ENCODE results near the gene PLA2G4C. TPM values are rescaled to one million over a fixed set of nuclear protein-coding genes. Genes with fewer than 3 reads are reported as not detected.

PLA2G4C gene
- total RNA-seq, 1 experiment from 2014 or later, result 4.2 TPM

DNA sequence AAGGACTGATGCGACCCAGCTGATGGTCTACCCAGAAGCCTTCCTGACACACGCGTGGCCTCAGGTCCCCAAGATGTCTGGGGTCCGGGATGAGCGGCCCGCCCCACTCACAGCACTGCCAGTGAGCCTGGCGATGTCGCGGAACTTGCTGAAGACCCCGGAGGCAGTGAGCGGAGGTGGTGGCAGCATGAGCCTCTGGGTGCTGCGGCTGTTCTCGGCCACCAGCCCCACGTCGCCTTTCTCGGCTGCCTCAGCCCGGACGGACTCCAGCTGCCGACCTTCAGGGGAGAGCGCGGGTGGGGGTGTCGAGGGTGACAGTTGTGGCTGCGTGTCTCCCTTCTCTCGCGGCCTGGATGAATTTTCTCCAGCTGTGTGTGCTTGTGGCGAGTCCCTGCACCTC, 26.8 kb upstream of the PLA2G4C start:
- TF ChIP-seq, protein P1, sequence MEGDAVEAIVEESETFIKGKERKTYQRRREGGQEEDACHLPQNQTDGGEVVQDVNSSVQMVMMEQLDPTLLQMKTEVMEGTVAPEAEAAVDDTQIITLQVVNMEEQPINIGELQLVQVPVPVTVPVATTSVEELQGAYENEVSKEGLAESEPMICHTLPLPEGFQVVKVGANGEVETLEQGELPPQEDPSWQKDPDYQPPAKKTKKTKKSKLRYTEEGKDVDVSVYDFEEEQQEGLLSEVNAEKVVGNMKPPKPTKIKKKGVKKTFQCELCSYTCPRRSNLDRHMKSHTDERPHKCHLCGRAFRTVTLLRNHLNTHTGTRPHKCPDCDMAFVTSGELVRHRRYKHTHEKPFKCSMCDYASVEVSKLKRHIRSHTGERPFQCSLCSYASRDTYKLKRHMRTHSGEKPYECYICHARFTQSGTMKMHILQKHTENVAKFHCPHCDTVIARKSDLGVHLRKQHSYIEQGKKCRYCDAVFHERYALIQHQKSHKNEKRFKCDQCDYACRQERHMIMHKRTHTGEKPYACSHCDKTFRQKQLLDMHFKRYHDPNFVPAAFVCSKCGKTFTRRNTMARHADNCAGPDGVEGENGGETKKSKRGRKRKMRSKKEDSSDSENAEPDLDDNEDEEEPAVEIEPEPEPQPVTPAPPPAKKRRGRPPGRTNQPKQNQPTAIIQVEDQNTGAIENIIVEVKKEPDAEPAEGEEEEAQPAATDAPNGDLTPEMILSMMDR (IDR thresholded peaks at IDR 0.05; ENCODE audit: unreplicated experiment), result no peak
- BruUV-seq (replicated peaks), result no TSS peak
- DNase-seq, result no peak
- no peaks in the 10 kb centered on the region for H3K27me3 Mint-ChIP-seq (ENCODE audit: unreplicated experiment)
- H3K4me3 Mint-ChIP-seq (ENCODE audit: low read depth, unreplicated experiment), result no peak overlapping the region
- peaks cover 16% of the 10 kb centered on the region for H3K36me3 Mint-ChIP-seq (ENCODE audit: insufficient read depth, unreplicated experiment)
- no peaks in the 10 kb centered on the region for H3K4me1 Mint-ChIP-seq (ENCODE audit: low read depth, unreplicated experiment)
- no peak overlapping the region for H3K27ac Mint-ChIP-seq (ENCODE audit: unreplicated experiment)
- intact Hi-C loops (cut with micrococcal nuclease; ENCODE audit: unreplicated experiment), result no loop called here
- no peaks in the 10 kb centered on the region for H3K9me3 Mint-ChIP-seq (ENCODE audit: low read depth, unreplicated experiment)
- CTCF ChIA-PET, result interaction anchor here (0.5 kb wide), 1 partner anchor 130 kb away, joined by 5 read pairs; no protein-coding TSS in a partner anchor

DNA sequence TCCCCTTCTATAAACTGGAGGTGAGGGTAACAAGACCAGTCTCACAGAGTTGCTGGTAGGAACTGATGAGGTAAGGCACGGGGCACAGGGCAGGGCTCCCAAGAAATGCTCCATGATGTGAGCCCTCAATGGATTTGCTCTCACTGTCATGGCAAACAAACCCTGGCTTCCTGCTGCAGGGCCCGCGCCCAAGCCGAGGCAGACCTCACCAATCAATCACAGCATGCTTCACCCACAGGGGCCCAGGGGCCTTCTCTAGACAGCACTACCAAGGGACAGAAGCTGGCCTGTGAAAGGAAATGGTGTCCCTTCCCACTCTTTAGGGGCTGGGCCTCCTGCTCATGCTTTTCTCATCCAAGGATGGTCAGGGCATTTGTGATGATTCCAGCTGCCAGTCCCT, 25.9 kb upstream of the PLA2G4C start:
- intact Hi-C loops (cut with micrococcal nuclease; ENCODE audit: unreplicated experiment), result no loop called here
- DNase-seq, result no peak
- Mint-ChIP-seq H3K4me3 (ENCODE audit: low read depth, unreplicated experiment) (no peak overlapping the region), H3K9me3 (ENCODE audit: low read depth, unreplicated experiment) (no peaks in the 10 kb centered on the region), H3K4me1 (ENCODE audit: low read depth, unreplicated experiment) (no peaks in the 10 kb centered on the region), H3K27ac (ENCODE audit: unreplicated experiment) (no peak overlapping the region), H3K36me3 (ENCODE audit: insufficient read depth, unreplicated experiment) (peaks cover 22% of the 10 kb centered on the region), H3K27me3 (ENCODE audit: unreplicated experiment) (no peaks in the 10 kb centered on the region)
- BruUV-seq (replicated peaks), result no TSS peak
- TF ChIP-seq, protein P1 (IDR thresholded peaks at IDR 0.05; ENCODE audit: unreplicated experiment), result no peak
- CTCF ChIA-PET, result no interaction called here

- CTCF ChIA-PET, result interaction anchor here (0.9 kb wide), 1 partner anchor 13 kb away, joined by 3 read pairs; no protein-coding TSS in a partner anchor
- BruUV-seq (replicated peaks), result no TSS peak
- H3K4me1 Mint-ChIP-seq (ENCODE audit: low read depth, unreplicated experiment), result no peaks in the 10 kb centered on the region
- intact Hi-C loops (cut with micrococcal nuclease; ENCODE audit: unreplicated experiment), result no loop called here
- peaks cover 22% of the 10 kb centered on the region for H3K36me3 Mint-ChIP-seq (ENCODE audit: insufficient read depth, unreplicated experiment)
- H3K9me3 Mint-ChIP-seq (ENCODE audit: low read depth, unreplicated experiment), result no peaks in the 10 kb centered on the region
- no peak overlapping the region for H3K27ac Mint-ChIP-seq (ENCODE audit: unreplicated experiment)
- TF ChIP-seq, protein P1 (IDR thresholded peaks at IDR 0.05; ENCODE audit: unreplicated experiment), result no peak
- DNase-seq, result peak; percentile 30
- H3K27me3 Mint-ChIP-seq (ENCODE audit: unreplicated experiment), result no peaks in the 10 kb centered on the region
- no peak overlapping the region for H3K4me3 Mint-ChIP-seq (ENCODE audit: low read depth, unreplicated experiment)
Measured at GRCh38 chr19:48135411-48135810, 24.8 kb upstream of the PLA2G4C start.

- Mint-ChIP-seq H3K9me3 (ENCODE audit: low read depth, unreplicated experiment) (no peaks in the 10 kb centered on the region), H3K27me3 (ENCODE audit: unreplicated experiment) (no peaks in the 10 kb centered on the region), H3K4me1 (ENCODE audit: low read depth, unreplicated experiment) (no peaks in the 10 kb centered on the region), H3K36me3 (ENCODE audit: insufficient read depth, unreplicated experiment) (peaks cover 31% of the 10 kb centered on the region), H3K27ac (ENCODE audit: unreplicated experiment) (no peak overlapping the region), H3K4me3 (ENCODE audit: low read depth, unreplicated experiment) (no peak overlapping the region)
- no peak for DNase-seq
- intact Hi-C loops (cut with micrococcal nuclease; ENCODE audit: unreplicated experiment), result no loop called here
- TF ChIP-seq, protein P1 (IDR thresholded peaks at IDR 0.05; ENCODE audit: unreplicated experiment), result no peak
- CTCF ChIA-PET, result interaction anchor here (0.7 kb wide), 2 partner anchors 11 to 21 kb away, joined by 5 read pairs; no protein-coding TSS in a partner anchor
- no TSS peak for BruUV-seq (replicated peaks)
Measured at GRCh38 chr19:48133094-48133493, 22.5 kb upstream of the PLA2G4C start.
